ENCODE results near the gene ADAD2. TPM values are rescaled to one million over a fixed set of nuclear protein-coding genes. Genes with fewer than 3 reads are reported as not detected.

Gene ADAD2
- total RNA-seq, 1 donor from 2014 or later = not detected

GRCh38 chr16:84176192-84177053, 14.5 kb upstream of the ADAD2 start:
- DNase-seq (ENCODE audit: low read depth in 2 of 2) = no peak

- DNase-seq (ENCODE audit: low read depth in 2 of 2) = peak in 1 of 2 donors; percentile 27
Measured at GRCh38 chr16:84177741-84178073, 13.2 kb upstream of the ADAD2 start.

GRCh38 chr16:84178146-84178765, 12.7 kb upstream of the ADAD2 start:
- DNase-seq (ENCODE audit: low read depth in 2 of 2) = no peak

- DNase-seq (ENCODE audit: low read depth in 2 of 2) = no peak
Measured at GRCh38 chr16:84178892-84179611, 11.9 kb upstream of the ADAD2 start.

GRCh38 chr16:84179612-84180320, 11.2 kb upstream of the ADAD2 start:
- no peak for DNase-seq (ENCODE audit: low read depth in 2 of 2)

GRCh38 chr16:84180519-84181140, 10.3 kb upstream of the ADAD2 start:
- DNase-seq (ENCODE audit: low read depth in 2 of 2) = no peak

- DNase-seq (ENCODE audit: low read depth in 2 of 2) = no peak
Measured at GRCh38 chr16:84181144-84181915, 9.6 kb upstream of the ADAD2 start.

- no peak for DNase-seq (ENCODE audit: low read depth in 2 of 2)
Measured at GRCh38 chr16:84182104-84182503, 8.9 kb upstream of the ADAD2 start.

- DNase-seq (ENCODE audit: low read depth in 2 of 2) = no peak
Measured at GRCh38 chr16:84182680-84183571, 8.0 kb upstream of the ADAD2 start.

GRCh38 chr16:84183572-84183875, 7.4 kb upstream of the ADAD2 start:
- DNase-seq (ENCODE audit: low read depth in 2 of 2) = no peak

- DNase-seq (ENCODE audit: low read depth in 2 of 2) = peak in 1 of 2 donors; percentile 33
Measured at GRCh38 chr16:84183911-84184591, 6.9 kb upstream of the ADAD2 start.

- DNase-seq (ENCODE audit: low read depth in 2 of 2) = peak in 1 of 2 donors; percentile 77
Measured at GRCh38 chr16:84184775-84185174, 6.2 kb upstream of the ADAD2 start.

- DNase-seq (ENCODE audit: low read depth in 2 of 2) = peak; percentile 89 to 94
Measured at GRCh38 chr16:84186685-84187437, 4.1 kb upstream of the ADAD2 start, which contains the start of gene TAF1C. TAF1C (minus strand) TSS chr16:84187057; CDS start chr16:84184988, 2,069 bp downstream.

- no peak for DNase-seq (ENCODE audit: low read depth in 2 of 2)
Measured at GRCh38 chr16:84191466-84191865, 509 bp downstream of the ADAD2 start.

GRCh38 chr16:84193480-84193879, 2.5 kb downstream of the ADAD2 start:
- no peak for DNase-seq (ENCODE audit: low read depth in 2 of 2)

GRCh38 chr16:84194018-84194417, 3.1 kb downstream of the ADAD2 start:
- no peak for DNase-seq (ENCODE audit: low read depth in 2 of 2)

GRCh38 chr16:84194470-84195200, 3.7 kb downstream of the ADAD2 start:
- DNase-seq (ENCODE audit: low read depth in 2 of 2) = no peak

All from dermis microvascular lymphatic vessel endothelial cell (primary cell).